Upper lobe of right lung (tissue), 1 donor: ENCODE data around the gene C14orf132. TPM values are rescaled to one million over a fixed set of nuclear protein-coding genes. Genes with fewer than 3 reads are reported as not detected.

Source experiments
- ATAC-seq: fragments of 200-7000 bp; cut with Tn5 transposase; one replicate; pipeline ENCODE4 v1.9.1; 2020; ENCODE audit warnings: mild to moderate bottlenecking, moderate library complexity
- DNase-seq: peaks from one replicate; pipeline ENCODE4 v3.0.0-alpha.2; 2020
- H3K27ac ChIP-seq: fragments of 200-600 bp; one replicate; pipeline ENCODE4 v1.8.0; 2022
- H3K27me3 ChIP-seq: fragments of 200-600 bp; one replicate; pipeline ENCODE4 v1.8.0; 2022; ENCODE audit warnings: mild to moderate bottlenecking
- H3K36me3 ChIP-seq: fragments of 200-600 bp; one replicate; pipeline ENCODE4 v1.8.0; 2022
- H3K4me1 ChIP-seq: fragments of 200-600 bp; one replicate; pipeline ENCODE4 v1.8.0; 2022
- H3K4me3 ChIP-seq: fragments of 200-600 bp; one replicate; pipeline ENCODE4 v1.8.0; 2022; ENCODE audit warnings: mild to moderate bottlenecking
- H3K9me3 ChIP-seq: fragments of 200-600 bp; one replicate; pipeline ENCODE4 v1.8.0; 2022
- CTCF ChIP-seq: fragments of 200-600 bp; IDR thresholded peaks from one replicate; pipeline ENCODE4 v1.8.0; 2022; ENCODE audit warnings: antibody characterized with exemption
- intact Hi-C: fragments of 100-400 bp; cut with DNase I; formaldehyde crosslinking; loops from one replicate; pipeline ENCODE4 v1.11.0; 2022
- total RNA-seq: library from RNA; stranded (reverse); fragmentation: NEBNext Ultra II Directional; extraction: Animal tissue kit (Norgen Biotek cat#: 25700); gene quantifications from one replicate; pipeline ENCODE4 v1.2.1, GENCODE V29; 2021
- donor health status: DM: no; HTN: yes; CAD: no; lungs with severe emphysema.

The C14orf132 gene
- total RNA-seq, 1 donor from 2014 or later, result 63.1 TPM

- DNase-seq (no peak), ATAC-seq (peak; percentile 19)
- TF ChIP-seq CTCF, result no peak
- H3K4me1 ChIP-seq, result peaks cover 4% of the 10 kb centered on the region
- no peaks in the 10 kb centered on the region for H3K27me3 ChIP-seq
- H3K36me3 ChIP-seq, result no peaks in the 10 kb centered on the region
- no peak overlapping the region for H3K4me3 ChIP-seq
- intact Hi-C loops, result loop anchor here (5.0 kb wide), 1 partner anchor 99 kb away; no protein-coding TSS in a partner anchor
- no peaks in the 10 kb centered on the region for H3K9me3 ChIP-seq
- no peak overlapping the region for H3K27ac ChIP-seq
Observed at GRCh38 chr14:96095581-96096476, 56.7 kb downstream of the C14orf132 start.

- Histone ChIP-seq H3K27ac (no peak overlapping the region), H3K4me1 (peaks cover 8% of the 10 kb centered on the region), H3K36me3 (no peaks in the 10 kb centered on the region), H3K4me3 (no peak overlapping the region), H3K27me3 (no peaks in the 10 kb centered on the region), H3K9me3 (no peaks in the 10 kb centered on the region)
- DNase-seq (no peak), ATAC-seq (no peak)
- intact Hi-C loops, result loop anchor here (5.0 kb wide), 1 partner anchor 100 kb away; no protein-coding TSS in a partner anchor
- TF ChIP-seq CTCF, result no peak
Observed at GRCh38 chr14:96096639-96097610, 57.8 kb downstream of the C14orf132 start.

GRCh38 chr14:96097752-96098151, 58.6 kb downstream of the C14orf132 start:
- H3K9me3 ChIP-seq, result no peaks in the 10 kb centered on the region
- intact Hi-C loops, result loop anchor here (5.0 kb wide), 1 partner anchor 100 kb away; no protein-coding TSS in a partner anchor
- ATAC-seq, result no peak
- no peak overlapping the region for H3K4me3 ChIP-seq
- H3K27me3 ChIP-seq, result no peaks in the 10 kb centered on the region
- H3K36me3 ChIP-seq, result no peaks in the 10 kb centered on the region
- no peak overlapping the region for H3K27ac ChIP-seq
- TF ChIP-seq CTCF, result no peak
- no peak for DNase-seq
- H3K4me1 ChIP-seq, result peaks cover 8% of the 10 kb centered on the region

- intact Hi-C loops, result loop anchor here (5.0 kb wide), 1 partner anchor 101 kb away; no protein-coding TSS in a partner anchor
Observed at GRCh38 chr14:96098309-96098998, 59.3 kb downstream of the C14orf132 start.

More at GRCh38 chr14:96098309-96098998, 59.3 kb downstream of the C14orf132 start:
- Histone ChIP-seq H3K4me3 (no peak overlapping the region), H3K36me3 (no peaks in the 10 kb centered on the region), H3K27me3 (no peaks in the 10 kb centered on the region), H3K27ac (no peak overlapping the region), H3K4me1 (peaks cover 8% of the 10 kb centered on the region), H3K9me3 (no peaks in the 10 kb centered on the region)
- TF ChIP-seq CTCF, result peak; percentile 64
- peak; percentile 73 for DNase-seq
- peak; percentile 71 for ATAC-seq
